Breast epithelium (tissue), 4 donors: ENCODE measurements around the gene ARHGAP10. TPM values are rescaled to one million over a fixed set of nuclear protein-coding genes. Genes with fewer than 3 reads are reported as not detected.

Experiments used
- DNase-seq, 2 donors: peaks; one replicate each; pipeline ENCODE4 v3.0.0-alpha.2; 2019; ENCODE audit warnings: low spot score in 2 of 2
- H3K27ac ChIP-seq, 2 donors: fragments of 200-600 bp; sonication (generic) in 1 of 2; one replicate each; pipeline ENCODE4 v1.5.1; 2016 to 2019; ENCODE audit warnings: mild to moderate bottlenecking in 1 of 2
- H3K27me3 ChIP-seq, 2 donors: fragments of 200-600 bp; sonication (generic) in 1 of 2; one replicate each; pipeline versions ENCODE4 v1.5.1 to v1.6.0; 2017 to 2019; ENCODE audit warnings: control low read depth in 1 of 2, mild to moderate bottlenecking in 1 of 2
- H3K36me3 ChIP-seq: fragments of 200-600 bp; one replicate; pipeline ENCODE4 v1.5.1; 2019
- H3K4me1 ChIP-seq, 2 donors: fragments of 200-600 bp; sonication (generic); one replicate each; pipeline ENCODE4 v1.5.1; 2016 to 2019; ENCODE audit warnings: control low read depth in 1 of 2
- H3K4me3 ChIP-seq, 3 donors: fragments of 200-600 bp; sonication (generic); 1 replicate in 2 of 3; 2 replicates in 1 of 3; pipeline ENCODE4 v1.5.1; 2016 to 2019; ENCODE audit warnings: mild to moderate bottlenecking in 3 of 3, moderate library complexity in 2 of 3
- H3K9me3 ChIP-seq, 2 donors: fragments of 200-600 bp; sonication (generic) in 1 of 2; one replicate each; pipeline ENCODE4 v1.5.1; 2016 to 2019; ENCODE audit warnings: control low read depth in 1 of 2
- POLR2A ChIP-seq: fragments of 450-650 bp; IDR thresholded peaks from one replicate; pipeline ENCODE4 v1.6.1; 2016; ENCODE audit warnings: antibody characterized with exemption, mild to moderate bottlenecking, moderate library complexity
- POLR2AphosphoS5 ChIP-seq, 3 donors: sonication (generic); formaldehyde crosslinking; IDR thresholded peaks; one replicate each; pipeline ENCODE4 v1.6.1; 2017; ENCODE audit warnings: antibody characterized with exemption in 3 of 3
- intact Hi-C: fragments of 100-400 bp; cut with DNase I; formaldehyde crosslinking; loops from one replicate; pipeline ENCODE4 v1.15.1; 2023; ENCODE audit warnings: low total_unique reads
- total RNA-seq, 3 donors: library from RNA; depleted of rRNA; stranded (reverse); fragments of >200 nt; gene quantifications; one replicate each; pipeline ENCODE4 v1.1.0, GENCODE V29; 2016
- TF ChIP-seq, protein P1 (sequence below), 3 donors: fragments of 450-650 bp; IDR thresholded peaks; one replicate each; pipeline ENCODE4 v1.5.1; 2016 to 2017; ENCODE audit warnings: antibody characterized with exemption in 3 of 3, mild to moderate bottlenecking in 3 of 3, moderate library complexity in 3 of 3

The ARHGAP10 gene
- total RNA-seq, 3 donors from 2014 or later = 49.5 to 138 (median 62.6) TPM

DNA sequence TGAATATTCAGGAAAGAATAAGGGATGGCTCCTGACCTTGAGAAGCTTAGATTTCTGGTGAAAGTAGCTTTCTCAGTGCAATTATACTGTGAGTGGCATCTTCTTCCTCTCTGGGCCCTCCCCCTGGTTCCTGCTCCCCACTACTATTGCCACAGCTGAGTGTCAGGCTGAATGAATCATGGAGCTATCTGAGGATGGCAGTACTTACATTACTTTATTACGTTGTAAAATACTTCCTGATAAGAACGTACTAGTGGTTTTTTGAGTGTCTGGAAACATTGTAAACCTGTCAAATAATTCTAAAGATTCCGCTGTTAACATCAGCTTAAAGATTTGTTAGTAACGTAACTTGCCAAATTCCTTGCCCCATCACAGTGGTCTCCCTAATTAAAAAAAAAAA lies 36.2 kb downstream of the ARHGAP10 start:
- Histone ChIP-seq H3K4me1 (no peaks in the 10 kb centered on the region), H3K4me3 (no peak overlapping the region)
- intact Hi-C loops = no loop called here

DNA sequence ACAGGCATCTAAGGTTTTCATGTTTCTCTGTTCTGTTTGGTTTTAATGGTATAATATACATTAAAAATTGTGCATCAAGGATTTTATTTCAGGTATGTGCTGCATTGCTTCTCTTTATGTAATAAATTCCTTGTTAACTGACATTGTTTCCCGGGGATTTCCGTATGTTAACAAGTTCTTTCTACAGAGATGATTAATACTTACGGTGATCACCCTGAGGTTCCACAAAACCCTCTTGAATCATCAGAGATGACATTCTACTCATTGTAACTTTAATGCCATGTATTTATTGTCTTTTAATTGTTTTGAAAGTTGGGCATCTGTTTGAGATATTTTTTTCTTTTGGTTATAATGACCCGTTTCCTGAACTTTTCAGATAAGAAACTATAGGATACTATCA lies 37.5 kb downstream of the ARHGAP10 start:
- Histone ChIP-seq H3K4me1 (no peaks in the 10 kb centered on the region), H3K36me3 (no peaks in the 10 kb centered on the region), H3K27me3 (no peaks in the 10 kb centered on the region), H3K27ac (no peak overlapping the region), H3K9me3 (no peaks in the 10 kb centered on the region), H3K4me3 (no peak overlapping the region)
- TF ChIP-seq POLR2AphosphoS5 (IDR thresholded peaks at IDR 0.05) = no peak
- TF ChIP-seq, protein P1, sequence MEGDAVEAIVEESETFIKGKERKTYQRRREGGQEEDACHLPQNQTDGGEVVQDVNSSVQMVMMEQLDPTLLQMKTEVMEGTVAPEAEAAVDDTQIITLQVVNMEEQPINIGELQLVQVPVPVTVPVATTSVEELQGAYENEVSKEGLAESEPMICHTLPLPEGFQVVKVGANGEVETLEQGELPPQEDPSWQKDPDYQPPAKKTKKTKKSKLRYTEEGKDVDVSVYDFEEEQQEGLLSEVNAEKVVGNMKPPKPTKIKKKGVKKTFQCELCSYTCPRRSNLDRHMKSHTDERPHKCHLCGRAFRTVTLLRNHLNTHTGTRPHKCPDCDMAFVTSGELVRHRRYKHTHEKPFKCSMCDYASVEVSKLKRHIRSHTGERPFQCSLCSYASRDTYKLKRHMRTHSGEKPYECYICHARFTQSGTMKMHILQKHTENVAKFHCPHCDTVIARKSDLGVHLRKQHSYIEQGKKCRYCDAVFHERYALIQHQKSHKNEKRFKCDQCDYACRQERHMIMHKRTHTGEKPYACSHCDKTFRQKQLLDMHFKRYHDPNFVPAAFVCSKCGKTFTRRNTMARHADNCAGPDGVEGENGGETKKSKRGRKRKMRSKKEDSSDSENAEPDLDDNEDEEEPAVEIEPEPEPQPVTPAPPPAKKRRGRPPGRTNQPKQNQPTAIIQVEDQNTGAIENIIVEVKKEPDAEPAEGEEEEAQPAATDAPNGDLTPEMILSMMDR (IDR thresholded peaks at IDR 0.05) = no peak
- intact Hi-C loops = no loop called here
- no peak for DNase-seq

More for the DNA sequence above, 36.2 kb downstream of the ARHGAP10 start:
- Histone ChIP-seq H3K27me3 (no peaks in the 10 kb centered on the region), H3K9me3 (no peaks in the 10 kb centered on the region), H3K36me3 (no peaks in the 10 kb centered on the region), H3K27ac (no peak overlapping the region)
- DNase-seq = no peak
- TF ChIP-seq, protein P1 (IDR thresholded peaks at IDR 0.05) = no peak
- TF ChIP-seq POLR2AphosphoS5 (IDR thresholded peaks at IDR 0.05) = no peak
- no peak for TF ChIP-seq POLR2A

DNA sequence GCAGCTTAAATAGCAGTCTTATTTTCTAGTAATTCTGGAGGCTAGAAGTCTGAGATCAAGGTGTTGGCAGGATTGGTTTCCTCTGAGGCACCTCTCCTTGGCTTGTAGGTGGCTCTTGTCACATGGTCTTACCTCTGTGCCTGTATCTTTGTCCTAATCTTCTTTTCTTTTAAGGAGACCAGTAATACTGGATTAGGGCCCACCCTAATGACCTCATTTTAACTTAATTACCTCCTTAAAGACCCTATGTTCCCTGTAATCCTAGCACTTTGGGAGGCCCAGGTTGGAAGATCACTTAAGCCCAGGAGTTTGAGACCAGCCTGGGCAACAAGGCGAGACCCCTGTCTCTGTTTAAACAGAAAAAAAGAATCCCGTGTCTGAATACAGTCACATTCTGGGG lies 38.9 kb downstream of the ARHGAP10 start:
- DNase-seq = no peak
- H3K9me3 ChIP-seq = no peaks in the 10 kb centered on the region
- H3K4me3 ChIP-seq = no peak overlapping the region
- H3K36me3 ChIP-seq = no peaks in the 10 kb centered on the region
- intact Hi-C loops = no loop called here
- H3K27me3 ChIP-seq = no peaks in the 10 kb centered on the region
- no peak overlapping the region for H3K27ac ChIP-seq
- no peak for TF ChIP-seq POLR2AphosphoS5 (IDR thresholded peaks at IDR 0.05)
- TF ChIP-seq POLR2A = no peak
- TF ChIP-seq, protein P1 (IDR thresholded peaks at IDR 0.05) = no peak
- H3K4me1 ChIP-seq = no peaks in the 10 kb centered on the region

DNA sequence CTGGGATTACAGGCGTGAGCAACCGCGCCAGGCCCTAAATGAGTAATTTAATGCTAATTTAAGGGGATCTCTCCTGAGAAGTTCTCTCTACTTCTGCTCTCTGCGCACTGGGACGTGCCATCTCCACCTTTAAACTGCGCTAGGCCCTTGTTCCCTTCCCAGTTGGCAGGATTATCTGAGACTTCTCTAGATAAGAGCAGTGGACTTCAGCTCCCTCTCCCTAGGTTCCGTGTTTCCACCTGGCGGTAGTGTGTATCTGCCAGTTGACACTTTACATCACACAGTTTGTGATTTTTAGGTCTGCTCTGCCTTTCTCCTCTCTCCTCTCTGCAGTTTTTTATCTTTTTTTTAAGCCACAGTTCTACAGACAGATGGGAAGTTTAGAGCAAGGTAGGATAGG lies 40.2 kb downstream of the ARHGAP10 start:
- Histone ChIP-seq H3K4me3 (no peak overlapping the region), H3K9me3 (no peaks in the 10 kb centered on the region), H3K36me3 (no peaks in the 10 kb centered on the region), H3K27ac (no peak overlapping the region), H3K27me3 (no peaks in the 10 kb centered on the region), H3K4me1 (no peaks in the 10 kb centered on the region)
- TF ChIP-seq POLR2A = no peak
- intact Hi-C loops = no loop called here
- DNase-seq = no peak

DNA sequence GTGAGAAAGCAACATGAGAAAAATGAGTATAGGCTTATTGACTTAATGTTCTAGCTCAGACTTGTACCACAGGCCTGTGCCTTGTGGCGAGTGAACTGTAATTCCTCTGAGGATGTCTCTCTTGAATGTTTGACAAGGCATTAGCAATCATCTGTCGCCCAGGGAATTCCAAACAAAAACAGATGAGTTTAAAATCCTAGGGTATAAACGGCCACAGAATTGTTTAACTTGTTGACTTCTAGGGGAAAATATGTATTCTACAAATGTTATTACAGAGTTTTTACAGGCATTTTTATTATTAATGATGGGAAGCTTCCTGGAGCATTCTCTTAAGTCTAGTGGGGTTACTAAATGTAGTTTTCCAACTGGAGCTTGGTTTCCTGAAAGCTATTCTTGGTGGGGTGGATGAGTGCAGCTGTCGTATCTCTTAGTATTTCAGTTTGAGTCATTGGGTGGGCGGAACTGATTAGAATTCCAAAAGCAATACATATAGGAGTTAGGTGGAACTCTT lies 40.6 kb downstream of the ARHGAP10 start:
- Histone ChIP-seq H3K4me3 (no peak overlapping the region), H3K36me3 (no peaks in the 10 kb centered on the region), H3K4me1 (no peaks in the 10 kb centered on the region), H3K27ac (peak overlapping the region in 1 of 2 donors; percentile 24), H3K9me3 (no peaks in the 10 kb centered on the region), H3K27me3 (no peaks in the 10 kb centered on the region)
- intact Hi-C loops = no loop called here
- TF ChIP-seq, protein P1 (IDR thresholded peaks at IDR 0.05) = no peak
- TF ChIP-seq POLR2A (no peak), POLR2AphosphoS5 (IDR thresholded peaks at IDR 0.05) (no peak)
- no peak for DNase-seq
